Neutrophil (primary cell): ENCODE results near the gene CPHXL2.

Source experiments
- H3K27ac ChIP-seq: fragments of 200-600 bp; sonication (generic); 2 replicates; pipeline ENCODE4 v1.5.1; 2016; ENCODE audit warnings: mild to moderate bottlenecking, moderate library complexity
- H3K27me3 ChIP-seq: fragments of 200-600 bp; sonication (generic); 2 replicates; pipeline ENCODE4 v1.6.0; 2016; ENCODE audit warnings: mild to moderate bottlenecking
- H3K36me3 ChIP-seq: fragments of 200-600 bp; sonication (generic); 2 replicates; pipeline ENCODE4 v1.5.1; 2017
- H3K4me1 ChIP-seq, 2 experiments: fragments of 200-600 bp in 1 of 2; sonication (generic) in 1 of 2; 1 replicate in 1 of 2; 2 replicates in 1 of 2; pipeline versions ENCODE4 v1.5.1 to v1.6.1; 2013 to 2016; ENCODE audit warnings: low read depth in 1 of 2, low read length in 1 of 2, mild to moderate bottlenecking in 1 of 2, moderate library complexity in 1 of 2; ENCODE audit not compliant: control insufficient read depth in 1 of 2, insufficient read depth in 1 of 2
- H3K4me3 ChIP-seq, 2 experiments: fragments of 200-600 bp in 1 of 2; sonication (generic) in 1 of 2; 1 replicate in 1 of 2; 2 replicates in 1 of 2; pipeline ENCODE4 v1.5.1; 2013 to 2016; ENCODE audit warnings: low read depth in 1 of 2, low read length in 1 of 2, mild to moderate bottlenecking in 1 of 2, moderate library complexity in 1 of 2
- H3K9me3 ChIP-seq: fragments of 200-600 bp; sonication (generic); 2 replicates; pipeline ENCODE4 v1.5.1; 2016
- CTCF ChIP-seq: fragments of 200-600 bp; sonication (generic); IDR thresholded peaks from 2 replicates; pipeline ENCODE4 v1.5.1; 2016; ENCODE audit warnings: antibody characterized with exemption

CPHXL2 gene

GRCh38 chr16:75640598-75640997 is 36.2 kb downstream of the CPHXL2 start:
- H3K27ac ChIP-seq = no peak overlapping the region
- H3K4me3 ChIP-seq = no peak overlapping the region
- H3K27me3 ChIP-seq = no peaks in the 10 kb centered on the region
- no peak for TF ChIP-seq CTCF
- peaks cover 65% of the 10 kb centered on the region for H3K36me3 ChIP-seq
- H3K4me1 ChIP-seq = peaks cover 0 to 4% of the 10 kb centered on the region in 2 experiments
- no peaks in the 10 kb centered on the region for H3K9me3 ChIP-seq

GRCh38 chr16:75635036-75635435 is 41.8 kb downstream of the CPHXL2 start:
- H3K9me3 ChIP-seq = no peaks in the 10 kb centered on the region
- TF ChIP-seq CTCF = no peak
- no peak overlapping the region for H3K27ac ChIP-seq
- H3K27me3 ChIP-seq = no peaks in the 10 kb centered on the region
- H3K4me3 ChIP-seq = no peak overlapping the region
- H3K36me3 ChIP-seq = peaks cover 91% of the 10 kb centered on the region
- H3K4me1 ChIP-seq = no peaks in the 10 kb centered on the region

- no peak overlapping the region for H3K4me3 ChIP-seq
- H3K36me3 ChIP-seq = peaks cover 96% of the 10 kb centered on the region
- peaks cover 8 to 9% of the 10 kb centered on the region in 2 experiments for H3K4me1 ChIP-seq
- no peak for TF ChIP-seq CTCF
- H3K9me3 ChIP-seq = no peaks in the 10 kb centered on the region
- no peaks in the 10 kb centered on the region for H3K27me3 ChIP-seq
- no peak overlapping the region for H3K27ac ChIP-seq
Measured at GRCh38 chr16:75632857-75633256, 44.0 kb downstream of the CPHXL2 start.

- Histone ChIP-seq H3K27ac (no peak overlapping the region), H3K4me1 (peaks cover 14 to 17% of the 10 kb centered on the region in 2 experiments), H3K36me3 (peaks cover 90% of the 10 kb centered on the region), H3K27me3 (no peaks in the 10 kb centered on the region), H3K4me3 (no peak overlapping the region), H3K9me3 (no peaks in the 10 kb centered on the region)
- no peak for TF ChIP-seq CTCF
Measured at GRCh38 chr16:75630052-75630451, 46.8 kb downstream of the CPHXL2 start.

- peaks cover 14 to 17% of the 10 kb centered on the region in 2 experiments for H3K4me1 ChIP-seq
- no peak for TF ChIP-seq CTCF
- no peak overlapping the region for H3K27ac ChIP-seq
- peaks cover 81% of the 10 kb centered on the region for H3K36me3 ChIP-seq
- H3K9me3 ChIP-seq = no peaks in the 10 kb centered on the region
- H3K27me3 ChIP-seq = no peaks in the 10 kb centered on the region
- no peak overlapping the region for H3K4me3 ChIP-seq
Measured at GRCh38 chr16:75629132-75629531, 47.7 kb downstream of the CPHXL2 start.

GRCh38 chr16:75628351-75628750 is 48.5 kb downstream of the CPHXL2 start:
- Histone ChIP-seq H3K27ac (peak overlapping the region; percentile 37), H3K36me3 (peaks cover 73% of the 10 kb centered on the region), H3K9me3 (no peaks in the 10 kb centered on the region), H3K4me1 (peaks cover 14 to 21% of the 10 kb centered on the region in 2 experiments), H3K27me3 (no peaks in the 10 kb centered on the region), H3K4me3 (no peak overlapping the region)
- no peak for TF ChIP-seq CTCF
